ENCODE measurements around the gene PARP11.
"Not testable (repeated sequence)": the region's sequence is repeated elsewhere in the genome, so short reads cannot be mapped to it uniquely, and the experiment has no call there.

The PARP11 gene

GRCh38 chr12:3871356-3871755 is 1.8 kb downstream of the PARP11 start:
- peak overlapping the region; percentile 82 for H3K4me3 ChIP-seq
- no peak for DNase-seq (ENCODE audit: low spot score)
- H3K27ac ChIP-seq: no peak overlapping the region
- no peak for TF ChIP-seq CTCF (IDR thresholded peaks at IDR 0.05)

GRCh38 chr12:3869865-3870264 is 3.3 kb downstream of the PARP11 start:
- TF ChIP-seq CTCF (IDR thresholded peaks at IDR 0.05): no peak
- no peak for DNase-seq (ENCODE audit: low spot score)
- peak overlapping the region; percentile 31 for H3K4me3 ChIP-seq
- no peak overlapping the region for H3K27ac ChIP-seq

GRCh38 chr12:3869433-3869832 is 3.8 kb downstream of the PARP11 start:
- no peak for TF ChIP-seq CTCF (IDR thresholded peaks at IDR 0.05)
- Histone ChIP-seq H3K27ac (no peak overlapping the region), H3K4me3 (peak overlapping the region; percentile 31)
- DNase-seq (ENCODE audit: low spot score): no peak

- Histone ChIP-seq H3K27ac (no peak overlapping the region), H3K4me3 (no peak overlapping the region)
- DNase-seq (ENCODE audit: low spot score): no peak
- no peak for TF ChIP-seq CTCF (IDR thresholded peaks at IDR 0.05)
These were observed 9.4 kb downstream of the PARP11 start for GRCh38 chr12:3863756-3864155.

- no peak for TF ChIP-seq CTCF (IDR thresholded peaks at IDR 0.05)
- H3K4me3 ChIP-seq: no peak overlapping the region
- DNase-seq (ENCODE audit: low spot score): no peak
- no peak overlapping the region for H3K27ac ChIP-seq
These were observed 30.7 kb downstream of the PARP11 start for GRCh38 chr12:3842517-3842916.

GRCh38 chr12:3841783-3842182 is 31.4 kb downstream of the PARP11 start:
- Histone ChIP-seq H3K4me3 (no peak overlapping the region), H3K27ac (no peak overlapping the region)
- TF ChIP-seq CTCF (IDR thresholded peaks at IDR 0.05): no peak
- no peak for DNase-seq (ENCODE audit: low spot score)

- not testable (repeated sequence) for H3K4me3 ChIP-seq; DNase-seq (ENCODE audit: low spot score); H3K27ac ChIP-seq
These were observed 32.4 kb downstream of the PARP11 start for GRCh38 chr12:3840833-3841232.

GRCh38 chr12:3839745-3840144 is 33.5 kb downstream of the PARP11 start:
- DNase-seq (ENCODE audit: low spot score); H3K27ac ChIP-seq; H3K4me3 ChIP-seq: not testable (repeated sequence)

- H3K4me3 ChIP-seq; H3K27ac ChIP-seq; DNase-seq (ENCODE audit: low spot score): not testable (repeated sequence)
These were observed 34.3 kb downstream of the PARP11 start for GRCh38 chr12:3838701-3839548.
